Body of pancreas (tissue), 4 donors: ENCODE data around the gene RAMP3.

Source experiments
- POLR2A ChIP-seq, 3 donors: fragments of 450-650 bp; IDR thresholded peaks; one replicate each; pipeline ENCODE4 v1.6.1; 2016; ENCODE audit warnings: antibody characterized with exemption in 3 of 3, mild to moderate bottlenecking in 2 of 3
- TF ChIP-seq, protein P1 (sequence below), 7 experiments: fragments of 450-650 bp in 4 of 7; fragments of 200-600 bp in 3 of 7; sonication (generic) in 3 of 7; IDR thresholded peaks; one replicate each; pipeline ENCODE4 v1.5.1; 2016 to 2019; ENCODE audit warnings: antibody characterized with exemption in 7 of 7

GRCh38 chr7:45138433-45139267, 18.9 kb upstream of the RAMP3 start:
- TF ChIP-seq, protein P1, sequence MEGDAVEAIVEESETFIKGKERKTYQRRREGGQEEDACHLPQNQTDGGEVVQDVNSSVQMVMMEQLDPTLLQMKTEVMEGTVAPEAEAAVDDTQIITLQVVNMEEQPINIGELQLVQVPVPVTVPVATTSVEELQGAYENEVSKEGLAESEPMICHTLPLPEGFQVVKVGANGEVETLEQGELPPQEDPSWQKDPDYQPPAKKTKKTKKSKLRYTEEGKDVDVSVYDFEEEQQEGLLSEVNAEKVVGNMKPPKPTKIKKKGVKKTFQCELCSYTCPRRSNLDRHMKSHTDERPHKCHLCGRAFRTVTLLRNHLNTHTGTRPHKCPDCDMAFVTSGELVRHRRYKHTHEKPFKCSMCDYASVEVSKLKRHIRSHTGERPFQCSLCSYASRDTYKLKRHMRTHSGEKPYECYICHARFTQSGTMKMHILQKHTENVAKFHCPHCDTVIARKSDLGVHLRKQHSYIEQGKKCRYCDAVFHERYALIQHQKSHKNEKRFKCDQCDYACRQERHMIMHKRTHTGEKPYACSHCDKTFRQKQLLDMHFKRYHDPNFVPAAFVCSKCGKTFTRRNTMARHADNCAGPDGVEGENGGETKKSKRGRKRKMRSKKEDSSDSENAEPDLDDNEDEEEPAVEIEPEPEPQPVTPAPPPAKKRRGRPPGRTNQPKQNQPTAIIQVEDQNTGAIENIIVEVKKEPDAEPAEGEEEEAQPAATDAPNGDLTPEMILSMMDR (IDR thresholded peaks at IDR 0.05) = no peak
- TF ChIP-seq POLR2A (IDR thresholded peaks at IDR 0.05) = no peak
